GM21737 (cell line): ENCODE results near the gene TNFSF9.
"Not testable (repeated sequence)": the region's sequence is repeated elsewhere in the genome, so short reads cannot be mapped to it uniquely, and the experiment has no call there.

ENCODE experiments used
- ATAC-seq: cut with Tn5 transposase; IDR thresholded peaks from one replicate; pipeline ENCODE4 v1.9.1; 2021; ENCODE audit warnings: mild to moderate bottlenecking, moderate library complexity; ENCODE audit not compliant: unreplicated experiment

The TNFSF9 gene

GRCh38 chr19:6568816-6569215, 38.0 kb downstream of the TNFSF9 start:
- ATAC-seq, result no peak

GRCh38 chr19:6570764-6571163, 39.9 kb downstream of the TNFSF9 start:
- no peak for ATAC-seq

GRCh38 chr19:6571167-6571566, 40.3 kb downstream of the TNFSF9 start:
- no peak for ATAC-seq

GRCh38 chr19:6572217-6572616, 41.4 kb downstream of the TNFSF9 start:
- ATAC-seq, result no peak

GRCh38 chr19:6573350-6573749, 42.5 kb downstream of the TNFSF9 start:
- ATAC-seq, result no peak

- no peak for ATAC-seq
Measured at GRCh38 chr19:6576869-6577475, 46.1 kb downstream of the TNFSF9 start.

GRCh38 chr19:6577476-6578125, 46.8 kb downstream of the TNFSF9 start:
- ATAC-seq, result peak; percentile 66

- ATAC-seq, result no peak
Measured at GRCh38 chr19:6579450-6580178, 48.8 kb downstream of the TNFSF9 start.

- ATAC-seq, result no peak
Measured at GRCh38 chr19:6580313-6580712, 49.5 kb downstream of the TNFSF9 start.

GRCh38 chr19:6582515-6583484, 52.0 kb downstream of the TNFSF9 start:
- ATAC-seq, result not testable (repeated sequence)
